HepG2 (cell line): ENCODE data around the gene NEU1. TPM values are rescaled to one million over a fixed set of nuclear protein-coding genes. Genes with fewer than 3 reads are reported as not detected.

ENCODE experiments used
- CHCHD3 ChIP-seq: sonication (generic); formaldehyde crosslinking; IDR thresholded peaks from 2 replicates; pipeline ENCODE4 v1.8.0; 2022; ENCODE audit warnings: mild to moderate bottlenecking, missing genetic modification reagents, moderate library complexity
- IRF2 ChIP-seq: IDR thresholded peaks from 2 replicates; pipeline ENCODE4 v1.6.1; 2018; ENCODE audit warnings: missing genetic modification reagents, missing compliant biosample characterization
- ISL2 ChIP-seq: sonication (generic); formaldehyde crosslinking; IDR thresholded peaks from 2 replicates; pipeline ENCODE4 v1.5.0; 2020; ENCODE audit warnings: missing genetic modification reagents
- REL ChIP-seq: sonication (generic); formaldehyde crosslinking; conservative IDR thresholded peaks from 2 replicates; pipeline ENCODE4 v1.8.0; 2022; ENCODE audit warnings: mild to moderate bottlenecking, missing genetic modification reagents, moderate library complexity
- ZFP62 ChIP-seq: sonication (generic); formaldehyde crosslinking; IDR thresholded peaks from 2 replicates; pipeline ENCODE4 v1.4.0; 2020; ENCODE audit warnings: missing genetic modification reagents
- ZIK1 ChIP-seq: sonication (generic); formaldehyde crosslinking; IDR thresholded peaks from 2 replicates; pipeline ENCODE4 v1.5.0; 2020; ENCODE audit warnings: mild to moderate bottlenecking, low read depth, missing genetic modification reagents, borderline replicate concordance
- ZNF329 ChIP-seq: sonication (generic); formaldehyde crosslinking; IDR thresholded peaks from 2 replicates; pipeline ENCODE4 v1.9.0; 2021; ENCODE audit warnings: low read depth, mild to moderate bottlenecking, missing genetic modification reagents
- ZNF333 ChIP-seq: sonication (generic); formaldehyde crosslinking; IDR thresholded peaks from 2 replicates; pipeline ENCODE4 v1.4.0; 2020; ENCODE audit warnings: mild to moderate bottlenecking, missing genetic modification reagents, borderline replicate concordance
- ZNF451 ChIP-seq: sonication (generic); formaldehyde crosslinking; IDR thresholded peaks from 2 replicates; pipeline ENCODE4 v1.5.0; 2020; ENCODE audit warnings: mild to moderate bottlenecking, missing genetic modification reagents
- ZNF589 ChIP-seq: sonication (generic); formaldehyde crosslinking; conservative IDR thresholded peaks from 2 replicates; pipeline ENCODE4 v1.8.0; 2022; ENCODE audit warnings: mild to moderate bottlenecking, moderate library complexity, missing genetic modification reagents
- ZNF713 ChIP-seq: sonication (generic); formaldehyde crosslinking; IDR thresholded peaks from 2 replicates; pipeline ENCODE4 v1.4.0; 2020; ENCODE audit warnings: mild to moderate bottlenecking, missing genetic modification reagents
- polyA plus RNA-seq, 8 experiments: library from polyadenylated mRNA; depleted of rRNA in 3 of 8; stranded (reverse) in 7 of 8; unstranded in 1 of 8; fragments of >200 nt; fragmentation: Illumina TruSeq in 4 of 8; extraction: Trizol in 4 of 8; gene quantifications; 2 replicates each; pipeline versions ENCODE4 v1.2.1 to v1.2.3, GENCODE V29; 2011 to 2016; ENCODE audit warnings: low read depth in 4 of 8, missing spikeins in 1 of 8, mixed read lengths in 1 of 8; ENCODE audit not compliant: insufficient read depth in 1 of 8
- total RNA-seq, 5 experiments: library from RNA; depleted of rRNA; stranded (reverse); fragments of >200 nt; fragmentation: Illumina TruSeq; extraction: Trizol; gene quantifications; 2 replicates each; pipeline ENCODE4 v1.2.3, GENCODE V29; 2016; ENCODE audit warnings: low read depth in 1 of 5
- TF ChIP-seq, protein P1 (sequence below): sonication (generic); formaldehyde crosslinking; IDR thresholded peaks from 2 replicates; pipeline ENCODE4 v1.5.0; 2020; ENCODE audit warnings: mild to moderate bottlenecking, missing genetic modification reagents, borderline replicate concordance
- TF ChIP-seq, protein P2 (sequence below): sonication (generic); formaldehyde crosslinking; IDR thresholded peaks from 2 replicates; pipeline ENCODE4 v1.9.0; 2021; ENCODE audit warnings: missing genetic modification reagents, mild to moderate bottlenecking, borderline replicate concordance
- TF ChIP-seq, protein P3 (sequence below): sonication (generic); formaldehyde crosslinking; IDR thresholded peaks from 2 replicates; pipeline ENCODE4 v1.5.0; 2020; ENCODE audit warnings: missing genetic modification reagents
- TF ChIP-seq, protein P4 (sequence below): sonication (generic); formaldehyde crosslinking; IDR thresholded peaks from 2 replicates; pipeline ENCODE4 v1.5.1; 2020; ENCODE audit warnings: missing genetic modification reagents, mild to moderate bottlenecking, borderline replicate concordance

Gene NEU1
- total and polyA plus RNA-seq, 2 of the 13 experiments (the other 11 are each of a cell fraction or from before 2014, with no cell fraction given), result 215 to 297 TPM

DNA sequence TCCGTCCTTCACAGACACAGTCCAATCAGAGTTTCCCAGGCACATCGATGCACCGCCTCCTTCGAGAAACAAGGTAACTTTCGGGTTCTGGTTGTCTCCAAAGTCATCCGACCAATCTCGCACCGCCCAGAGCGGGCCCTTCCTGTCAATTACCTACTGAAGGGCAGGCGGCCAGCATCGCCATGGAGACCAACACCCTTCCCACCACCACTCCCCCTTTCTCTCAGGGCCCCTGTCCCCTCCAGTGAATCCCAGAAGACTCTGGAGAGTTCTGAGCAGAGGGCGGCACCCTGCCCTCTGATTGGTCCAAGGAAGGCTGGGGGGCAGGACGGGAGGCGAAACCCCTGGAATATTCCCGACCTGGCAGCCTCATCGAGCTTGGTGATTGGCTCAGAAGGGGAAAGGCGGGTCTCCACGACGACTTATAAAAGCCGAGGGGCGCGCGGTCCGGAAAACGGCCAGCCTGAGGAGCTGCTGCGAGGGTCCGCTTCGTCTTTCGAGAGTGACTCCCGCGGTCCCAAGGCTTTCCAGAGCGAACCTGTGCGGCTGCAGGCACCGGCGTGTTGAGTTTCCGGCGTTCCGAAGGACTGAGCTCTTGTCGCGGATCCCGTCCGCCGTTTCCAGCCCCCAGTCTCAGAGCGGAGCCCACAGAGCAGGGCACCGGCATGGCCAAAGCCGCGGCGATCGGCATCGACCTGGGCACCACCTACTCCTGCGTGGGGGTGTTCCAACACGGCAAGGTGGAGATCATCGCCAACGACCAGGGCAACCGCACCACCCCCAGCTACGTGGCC lies 35.1 kb downstream of the NEU1 start, which contains the start of gene HSPA1B (continued):
- TF ChIP-seq, protein P1, sequence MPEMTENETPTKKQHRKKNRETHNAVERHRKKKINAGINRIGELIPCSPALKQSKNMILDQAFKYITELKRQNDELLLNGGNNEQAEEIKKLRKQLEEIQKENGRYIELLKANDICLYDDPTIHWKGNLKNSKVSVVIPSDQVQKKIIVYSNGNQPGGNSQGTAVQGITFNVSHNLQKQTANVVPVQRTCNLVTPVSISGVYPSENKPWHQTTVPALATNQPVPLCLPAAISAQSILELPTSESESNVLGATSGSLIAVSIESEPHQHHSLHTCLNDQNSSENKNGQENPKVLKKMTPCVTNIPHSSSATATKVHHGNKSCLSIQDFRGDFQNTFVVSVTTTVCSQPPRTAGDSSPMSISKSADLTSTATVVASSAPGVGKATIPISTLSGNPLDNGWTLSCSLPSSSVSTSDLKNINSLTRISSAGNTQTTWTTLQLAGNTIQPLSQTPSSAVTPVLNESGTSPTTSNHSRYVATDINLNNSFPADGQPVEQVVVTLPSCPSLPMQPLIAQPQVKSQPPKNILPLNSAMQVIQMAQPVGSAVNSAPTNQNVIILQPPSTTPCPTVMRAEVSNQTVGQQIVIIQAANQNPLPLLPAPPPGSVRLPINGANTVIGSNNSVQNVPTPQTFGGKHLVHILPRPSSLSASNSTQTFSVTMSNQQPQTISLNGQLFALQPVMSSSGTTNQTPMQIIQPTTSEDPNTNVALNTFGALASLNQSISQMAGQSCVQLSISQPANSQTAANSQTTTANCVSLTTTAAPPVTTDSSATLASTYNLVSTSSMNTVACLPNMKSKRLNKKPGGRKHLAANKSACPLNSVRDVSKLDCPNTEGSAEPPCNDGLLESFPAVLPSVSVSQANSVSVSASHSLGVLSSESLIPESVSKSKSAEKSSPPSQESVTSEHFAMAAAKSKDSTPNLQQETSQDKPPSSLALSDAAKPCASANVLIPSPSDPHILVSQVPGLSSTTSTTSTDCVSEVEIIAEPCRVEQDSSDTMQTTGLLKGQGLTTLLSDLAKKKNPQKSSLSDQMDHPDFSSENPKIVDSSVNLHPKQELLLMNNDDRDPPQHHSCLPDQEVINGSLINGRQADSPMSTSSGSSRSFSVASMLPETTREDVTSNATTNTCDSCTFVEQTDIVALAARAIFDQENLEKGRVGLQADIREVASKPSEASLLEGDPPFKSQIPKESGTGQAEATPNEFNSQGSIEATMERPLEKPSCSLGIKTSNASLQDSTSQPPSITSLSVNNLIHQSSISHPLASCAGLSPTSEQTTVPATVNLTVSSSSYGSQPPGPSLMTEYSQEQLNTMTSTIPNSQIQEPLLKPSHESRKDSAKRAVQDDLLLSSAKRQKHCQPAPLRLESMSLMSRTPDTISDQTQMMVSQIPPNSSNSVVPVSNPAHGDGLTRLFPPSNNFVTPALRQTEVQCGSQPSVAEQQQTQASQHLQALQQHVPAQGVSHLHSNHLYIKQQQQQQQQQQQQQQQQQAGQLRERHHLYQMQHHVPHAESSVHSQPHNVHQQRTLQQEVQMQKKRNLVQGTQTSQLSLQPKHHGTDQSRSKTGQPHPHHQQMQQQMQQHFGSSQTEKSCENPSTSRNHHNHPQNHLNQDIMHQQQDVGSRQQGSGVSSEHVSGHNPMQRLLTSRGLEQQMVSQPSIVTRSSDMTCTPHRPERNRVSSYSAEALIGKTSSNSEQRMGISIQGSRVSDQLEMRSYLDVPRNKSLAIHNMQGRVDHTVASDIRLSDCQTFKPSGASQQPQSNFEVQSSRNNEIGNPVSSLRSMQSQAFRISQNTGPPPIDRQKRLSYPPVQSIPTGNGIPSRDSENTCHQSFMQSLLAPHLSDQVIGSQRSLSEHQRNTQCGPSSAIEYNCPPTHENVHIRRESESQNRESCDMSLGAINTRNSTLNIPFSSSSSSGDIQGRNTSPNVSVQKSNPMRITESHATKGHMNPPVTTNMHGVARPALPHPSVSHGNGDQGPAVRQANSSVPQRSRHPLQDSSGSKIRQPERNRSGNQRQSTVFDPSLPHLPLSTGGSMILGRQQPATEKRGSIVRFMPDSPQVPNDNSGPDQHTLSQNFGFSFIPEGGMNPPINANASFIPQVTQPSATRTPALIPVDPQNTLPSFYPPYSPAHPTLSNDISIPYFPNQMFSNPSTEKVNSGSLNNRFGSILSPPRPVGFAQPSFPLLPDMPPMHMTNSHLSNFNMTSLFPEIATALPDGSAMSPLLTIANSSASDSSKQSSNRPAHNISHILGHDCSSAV (CRISPR knock-in tag), result no peak
- TF ChIP-seq ZNF589 (CRISPR knock-in tag) (no peak), ZIK1 (peak; percentile 95), ISL2 (CRISPR knock-in tag) (peak; percentile 13; the same call in 1 of the 2 replicates), ZNF333 (CRISPR knock-in tag) (0 out of 2 replicates have a peak, but pooled peaks have one; percentile 57), IRF2 (CRISPR knock-in tag) (no peak; the same call in 1 of the 2 replicates), ZFP62 (CRISPR knock-in tag) (no peak), ZNF451 (peak; percentile 82; the same call in 1 of the 2 replicates), ZNF713 (peak; percentile 63; the same call in 1 of the 2 replicates), CHCHD3 (CRISPR knock-in tag) (no peak; the same call in 1 of the 2 replicates), REL (no peak), ZNF329 (CRISPR knock-in tag) (peak; percentile 90)
- TF ChIP-seq, protein P2, sequence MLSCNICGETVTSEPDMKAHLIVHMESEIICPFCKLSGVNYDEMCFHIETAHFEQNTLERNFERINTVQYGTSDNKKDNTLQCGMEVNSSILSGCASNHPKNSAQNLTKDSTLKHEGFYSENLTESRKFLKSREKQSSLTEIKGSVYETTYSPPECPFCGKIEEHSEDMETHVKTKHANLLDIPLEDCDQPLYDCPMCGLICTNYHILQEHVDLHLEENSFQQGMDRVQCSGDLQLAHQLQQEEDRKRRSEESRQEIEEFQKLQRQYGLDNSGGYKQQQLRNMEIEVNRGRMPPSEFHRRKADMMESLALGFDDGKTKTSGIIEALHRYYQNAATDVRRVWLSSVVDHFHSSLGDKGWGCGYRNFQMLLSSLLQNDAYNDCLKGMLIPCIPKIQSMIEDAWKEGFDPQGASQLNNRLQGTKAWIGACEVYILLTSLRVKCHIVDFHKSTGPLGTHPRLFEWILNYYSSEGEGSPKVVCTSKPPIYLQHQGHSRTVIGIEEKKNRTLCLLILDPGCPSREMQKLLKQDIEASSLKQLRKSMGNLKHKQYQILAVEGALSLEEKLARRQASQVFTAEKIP (CRISPR knock-in tag), result no peak
- TF ChIP-seq, protein P3, sequence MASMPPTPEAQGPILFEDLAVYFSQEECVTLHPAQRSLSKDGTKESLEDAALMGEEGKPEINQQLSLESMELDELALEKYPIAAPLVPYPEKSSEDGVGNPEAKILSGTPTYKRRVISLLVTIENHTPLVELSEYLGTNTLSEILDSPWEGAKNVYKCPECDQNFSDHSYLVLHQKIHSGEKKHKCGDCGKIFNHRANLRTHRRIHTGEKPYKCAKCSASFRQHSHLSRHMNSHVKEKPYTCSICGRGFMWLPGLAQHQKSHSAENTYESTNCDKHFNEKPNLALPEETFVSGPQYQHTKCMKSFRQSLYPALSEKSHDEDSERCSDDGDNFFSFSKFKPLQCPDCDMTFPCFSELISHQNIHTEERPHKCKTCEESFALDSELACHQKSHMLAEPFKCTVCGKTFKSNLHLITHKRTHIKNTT, result no peak
- TF ChIP-seq, protein P4, sequence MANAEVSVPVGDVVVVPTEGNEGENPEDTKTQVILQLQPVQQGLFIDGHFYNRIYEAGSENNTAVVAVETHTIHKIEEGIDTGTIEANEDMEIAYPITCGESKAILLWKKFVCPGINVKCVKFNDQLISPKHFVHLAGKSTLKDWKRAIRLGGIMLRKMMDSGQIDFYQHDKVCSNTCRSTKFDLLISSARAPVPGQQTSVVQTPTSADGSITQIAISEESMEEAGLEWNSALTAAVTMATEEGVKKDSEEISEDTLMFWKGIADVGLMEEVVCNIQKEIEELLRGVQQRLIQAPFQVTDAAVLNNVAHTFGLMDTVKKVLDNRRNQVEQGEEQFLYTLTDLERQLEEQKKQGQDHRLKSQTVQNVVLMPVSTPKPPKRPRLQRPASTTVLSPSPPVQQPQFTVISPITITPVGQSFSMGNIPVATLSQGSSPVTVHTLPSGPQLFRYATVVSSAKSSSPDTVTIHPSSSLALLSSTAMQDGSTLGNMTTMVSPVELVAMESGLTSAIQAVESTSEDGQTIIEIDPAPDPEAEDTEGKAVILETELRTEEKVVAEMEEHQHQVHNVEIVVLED, result peak; percentile 61
